Astrocyte (in vitro differentiated cells and primary cell): ENCODE results near the gene IP6K3. TPM values are rescaled to one million over a fixed set of nuclear protein-coding genes. Genes with fewer than 3 reads are reported as not detected.

Source experiments
- DNase-seq: peaks from one replicate; pipeline ENCODE4 v3.0.0-alpha.2; 2010; ENCODE audit warnings: low read depth
- FAIRE-seq: peaks from 2 replicates; lab custom pipeline; 2011; peaks lifted over from hg19 to GRCh38; lab: Jason Lieb, UNC
- H2AFZ ChIP-seq: 2 replicates; pipeline ENCODE4 v1.6.0; 2012; ENCODE audit warnings: low read depth, low read length, inconsistent platforms
- H3K27ac ChIP-seq: 2 replicates; pipeline ENCODE4 v1.5.1; 2011; ENCODE audit warnings: low read depth, low read length, inconsistent platforms
- H3K27me3 ChIP-seq: 2 replicates; pipeline ENCODE4 v1.6.0; 2011; ENCODE audit warnings: low read length, inconsistent platforms; ENCODE audit not compliant: insufficient read depth
- H3K36me3 ChIP-seq: 2 replicates; pipeline ENCODE4 v1.5.1; 2011; ENCODE audit warnings: low read length, inconsistent platforms; ENCODE audit not compliant: insufficient read depth
- H3K4me1 ChIP-seq: 2 replicates; pipeline ENCODE4 v1.5.1; 2011; ENCODE audit warnings: low read length, inconsistent platforms; ENCODE audit not compliant: insufficient read depth
- H3K4me2 ChIP-seq: 2 replicates; pipeline ENCODE4 v1.6.0; 2012; ENCODE audit warnings: low read length, inconsistent platforms
- H3K4me3 ChIP-seq: 2 replicates; pipeline ENCODE4 v1.5.1; 2011; ENCODE audit warnings: low read depth, mild to moderate bottlenecking, low read length, inconsistent platforms; ENCODE audit not compliant: insufficient read depth
- H3K79me2 ChIP-seq: 2 replicates; pipeline ENCODE4 v1.6.0; 2012; ENCODE audit warnings: mild to moderate bottlenecking, low read length, inconsistent platforms; ENCODE audit not compliant: insufficient read depth
- H3K9ac ChIP-seq: 2 replicates; pipeline ENCODE4 v1.6.0; 2012; ENCODE audit warnings: mild to moderate bottlenecking, low read length, inconsistent platforms
- H3K9me3 ChIP-seq: 2 replicates; pipeline ENCODE4 v1.5.1; 2012; ENCODE audit warnings: low read depth, mild to moderate bottlenecking, low read length, inconsistent platforms; ENCODE audit not compliant: insufficient read depth
- H4K20me1 ChIP-seq: 2 replicates; pipeline ENCODE4 v1.6.0; 2012; ENCODE audit warnings: low read length, inconsistent platforms; ENCODE audit not compliant: insufficient read depth
- H3K27ac Mint-ChIP-seq: one replicate; pipeline ENCODE4 v1.8.0; 2021; ENCODE audit warnings: mild to moderate bottlenecking, mixed read lengths; ENCODE audit not compliant: unreplicated experiment
- H3K27me3 Mint-ChIP-seq: one replicate; pipeline ENCODE4 v1.8.0; 2021; ENCODE audit warnings: low read depth, mixed read lengths; ENCODE audit not compliant: unreplicated experiment
- H3K36me3 Mint-ChIP-seq: one replicate; pipeline ENCODE4 v1.8.0; 2021; ENCODE audit warnings: low read depth, mixed read lengths; ENCODE audit not compliant: unreplicated experiment
- H3K4me1 Mint-ChIP-seq: one replicate; pipeline ENCODE4 v1.8.0; 2021; ENCODE audit warnings: low read depth, mixed read lengths; ENCODE audit not compliant: unreplicated experiment
- H3K4me3 Mint-ChIP-seq: one replicate; pipeline ENCODE4 v1.8.0; 2021; ENCODE audit warnings: mild to moderate bottlenecking, moderate library complexity, mixed read lengths; ENCODE audit not compliant: unreplicated experiment
- H3K9me3 Mint-ChIP-seq: one replicate; pipeline ENCODE4 v1.8.0; 2021; ENCODE audit warnings: mild to moderate bottlenecking, mixed read lengths; ENCODE audit not compliant: unreplicated experiment
- CTCF ChIP-seq: IDR thresholded peaks from 2 replicates; pipeline ENCODE4 v1.5.1; 2011; ENCODE audit warnings: low read depth, mild to moderate bottlenecking, inconsistent platforms, low read length, moderate library complexity; ENCODE audit not compliant: insufficient read depth
- EZH2 ChIP-seq: IDR thresholded peaks from 2 replicates; pipeline ENCODE4 v1.6.1; 2012; ENCODE audit warnings: mild to moderate bottlenecking, low read length, inconsistent platforms; ENCODE audit not compliant: insufficient read depth
- total RNA-seq: library from RNA; stranded (reverse); gene quantifications from 2 replicates; pipeline ENCODE4 v1.2.1, GENCODE V29; 2021

Gene IP6K3
- total RNA-seq, 1 donor from 2014 or later: 4.6 TPM

GRCh38 chr6:33723371-33724085 is 23.2 kb downstream of the IP6K3 start:
- Histone ChIP-seq H2AFZ (no peak overlapping the region), H3K27me3 (peaks cover 57% of the 10 kb centered on the region), H3K4me2 (no peak overlapping the region), H3K9ac (no peak overlapping the region), H4K20me1 (no peaks in the 10 kb centered on the region), H3K36me3 (no peaks in the 10 kb centered on the region), H3K4me3 (no peak overlapping the region), H3K4me1 (no peaks in the 10 kb centered on the region), H3K9me3 (no peaks in the 10 kb centered on the region), H3K27ac (no peak overlapping the region), H3K79me2 (no peaks in the 10 kb centered on the region)
- no peak overlapping the region for H3K4me3 Mint-ChIP-seq
- peaks cover 52% of the 10 kb centered on the region for H3K27me3 Mint-ChIP-seq
- no peak overlapping the region for H3K27ac Mint-ChIP-seq
- peaks cover 4% of the 10 kb centered on the region for H3K36me3 Mint-ChIP-seq
- no peak for TF ChIP-seq CTCF
- no peak for TF ChIP-seq EZH2
- peaks cover 2% of the 10 kb centered on the region for H3K9me3 Mint-ChIP-seq
- DNase-seq (no peak), FAIRE-seq (no peak)
- H3K4me1 Mint-ChIP-seq: no peaks in the 10 kb centered on the region

GRCh38 chr6:33722103-33722623 is 24.5 kb downstream of the IP6K3 start:
- H3K4me1 Mint-ChIP-seq: no peaks in the 10 kb centered on the region
- no peak overlapping the region for H3K4me3 ChIP-seq
- H3K27me3 ChIP-seq: peaks cover 52% of the 10 kb centered on the region
- no peaks in the 10 kb centered on the region for H3K4me1 ChIP-seq
- DNase-seq (no peak), FAIRE-seq (no peak)
- H4K20me1 ChIP-seq: no peaks in the 10 kb centered on the region
- H3K9ac ChIP-seq: no peak overlapping the region
- no peaks in the 10 kb centered on the region for H3K9me3 ChIP-seq
- H3K27ac Mint-ChIP-seq: no peak overlapping the region
- TF ChIP-seq CTCF: no peak
- TF ChIP-seq EZH2: no peak
- H3K79me2 ChIP-seq: no peaks in the 10 kb centered on the region
- no peaks in the 10 kb centered on the region for H3K9me3 Mint-ChIP-seq
- peaks cover 4% of the 10 kb centered on the region for H3K36me3 Mint-ChIP-seq
- H3K27me3 Mint-ChIP-seq: peaks cover 45% of the 10 kb centered on the region
- no peak overlapping the region for H3K4me3 Mint-ChIP-seq
- no peaks in the 10 kb centered on the region for H3K36me3 ChIP-seq
- no peak overlapping the region for H3K4me2 ChIP-seq
- no peak overlapping the region for H3K27ac ChIP-seq
- no peak overlapping the region for H2AFZ ChIP-seq

- FAIRE-seq: no peak
- Mint-ChIP-seq H3K27ac (no peak overlapping the region), H3K27me3 (peaks cover 42% of the 10 kb centered on the region), H3K4me3 (no peak overlapping the region), H3K36me3 (peaks cover 4% of the 10 kb centered on the region), H3K9me3 (no peaks in the 10 kb centered on the region), H3K4me1 (no peaks in the 10 kb centered on the region)
- no peaks in the 10 kb centered on the region for H3K36me3 ChIP-seq
- H3K4me2 ChIP-seq: no peak overlapping the region
- no peaks in the 10 kb centered on the region for H3K4me1 ChIP-seq
- DNase-seq: no peak
- TF ChIP-seq CTCF (no peak), EZH2 (no peak)
- H3K27ac ChIP-seq: no peak overlapping the region
- peaks cover 52% of the 10 kb centered on the region for H3K27me3 ChIP-seq
- H3K9ac ChIP-seq: no peak overlapping the region
- no peaks in the 10 kb centered on the region for H3K79me2 ChIP-seq
- no peak overlapping the region for H3K4me3 ChIP-seq
- no peaks in the 10 kb centered on the region for H3K9me3 ChIP-seq
- H4K20me1 ChIP-seq: no peaks in the 10 kb centered on the region
- no peak overlapping the region for H2AFZ ChIP-seq
Measured at GRCh38 chr6:33721508-33721907, 25.2 kb downstream of the IP6K3 start.
